Lower lobe of right lung (tissue), 2 donors: ENCODE measurements around the gene PELO. TPM values are rescaled to one million over a fixed set of nuclear protein-coding genes. Genes with fewer than 3 reads are reported as not detected.
A peak's percentile ranks its signal among the peaks of the same experiment; 100 is the strongest.

Source experiments
- ATAC-seq, 2 donors: fragments of 200-7000 bp; cut with Tn5 transposase; one replicate each; pipeline ENCODE4 v1.9.1; 2020 to 2022; ENCODE audit warnings: mild to moderate bottlenecking in 2 of 2, moderate library complexity in 2 of 2
- DNase-seq: peaks from one replicate; pipeline ENCODE4 v3.0.0-alpha.2; 2020
- H3K27ac ChIP-seq: fragments of 200-600 bp; one replicate; pipeline ENCODE4 v1.8.0; 2022
- H3K27me3 ChIP-seq: fragments of 200-600 bp; one replicate; pipeline ENCODE4 v1.8.0; 2022; ENCODE audit warnings: low read depth
- H3K36me3 ChIP-seq: fragments of 200-600 bp; one replicate; pipeline ENCODE4 v1.8.0; 2022; ENCODE audit warnings: mild to moderate bottlenecking
- H3K4me1 ChIP-seq: fragments of 200-600 bp; one replicate; pipeline ENCODE4 v1.8.0; 2022
- H3K4me3 ChIP-seq: fragments of 200-600 bp; one replicate; pipeline ENCODE4 v1.8.0; 2022; ENCODE audit warnings: mild to moderate bottlenecking
- H3K9me3 ChIP-seq: fragments of 200-600 bp; one replicate; pipeline ENCODE4 v1.8.0; 2022
- intact Hi-C: fragments of 100-400 bp; cut with DNase I; formaldehyde crosslinking; loops from one replicate; pipeline ENCODE4 v1.11.0; 2022
- total RNA-seq: library from RNA; stranded (reverse); fragmentation: NEBNext Ultra II Directional; extraction: Animal tissue kit (Norgen Biotek cat#: 25700); gene quantifications from one replicate; pipeline ENCODE4 v1.2.1, GENCODE V29; 2021
- TF ChIP-seq, protein P1 (sequence below): fragments of 200-600 bp; IDR thresholded peaks from one replicate; pipeline ENCODE4 v1.8.0; 2022; ENCODE audit warnings: antibody characterized with exemption, mild to moderate bottlenecking
- donor health status: DM: no; HTN: yes; CAD: no; lungs with severe emphysema.

Gene PELO
- total RNA-seq, 1 donor from 2014 or later: 31.5 TPM

DNA sequence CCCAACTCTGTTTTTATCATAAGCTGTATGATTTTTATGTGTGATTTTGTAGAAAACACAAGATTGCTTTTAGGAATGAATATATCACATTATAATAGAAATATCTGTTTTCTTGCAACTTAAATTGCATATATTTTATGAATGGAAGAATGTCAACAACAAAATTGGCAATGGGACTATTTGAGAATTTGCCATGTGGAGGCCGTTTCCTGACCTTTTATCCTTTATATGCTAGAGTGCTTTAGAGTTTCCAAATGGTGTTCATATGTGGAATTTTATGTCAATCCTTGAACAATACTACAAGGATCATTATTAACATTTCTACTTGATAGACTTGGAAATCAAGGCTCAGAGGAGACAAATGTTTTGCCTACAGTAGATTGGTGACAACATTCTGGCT lies 34.2 kb downstream of the PELO start:
- Histone ChIP-seq H3K36me3 (no peaks in the 10 kb centered on the region), H3K27me3 (no peaks in the 10 kb centered on the region), H3K4me3 (no peak overlapping the region), H3K9me3 (no peaks in the 10 kb centered on the region), H3K4me1 (peaks cover 6% of the 10 kb centered on the region), H3K27ac (no peak overlapping the region)
- no peak for ATAC-seq
- intact Hi-C loops: no loop called here
- TF ChIP-seq, protein P1, sequence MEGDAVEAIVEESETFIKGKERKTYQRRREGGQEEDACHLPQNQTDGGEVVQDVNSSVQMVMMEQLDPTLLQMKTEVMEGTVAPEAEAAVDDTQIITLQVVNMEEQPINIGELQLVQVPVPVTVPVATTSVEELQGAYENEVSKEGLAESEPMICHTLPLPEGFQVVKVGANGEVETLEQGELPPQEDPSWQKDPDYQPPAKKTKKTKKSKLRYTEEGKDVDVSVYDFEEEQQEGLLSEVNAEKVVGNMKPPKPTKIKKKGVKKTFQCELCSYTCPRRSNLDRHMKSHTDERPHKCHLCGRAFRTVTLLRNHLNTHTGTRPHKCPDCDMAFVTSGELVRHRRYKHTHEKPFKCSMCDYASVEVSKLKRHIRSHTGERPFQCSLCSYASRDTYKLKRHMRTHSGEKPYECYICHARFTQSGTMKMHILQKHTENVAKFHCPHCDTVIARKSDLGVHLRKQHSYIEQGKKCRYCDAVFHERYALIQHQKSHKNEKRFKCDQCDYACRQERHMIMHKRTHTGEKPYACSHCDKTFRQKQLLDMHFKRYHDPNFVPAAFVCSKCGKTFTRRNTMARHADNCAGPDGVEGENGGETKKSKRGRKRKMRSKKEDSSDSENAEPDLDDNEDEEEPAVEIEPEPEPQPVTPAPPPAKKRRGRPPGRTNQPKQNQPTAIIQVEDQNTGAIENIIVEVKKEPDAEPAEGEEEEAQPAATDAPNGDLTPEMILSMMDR: no peak
- no peak for DNase-seq

GRCh38 chr5:52822437-52822836 lies 34.7 kb downstream of the PELO start:
- no peak overlapping the region for H3K4me3 ChIP-seq
- H3K27ac ChIP-seq: no peak overlapping the region
- peaks cover 6% of the 10 kb centered on the region for H3K4me1 ChIP-seq
- no peaks in the 10 kb centered on the region for H3K27me3 ChIP-seq
- DNase-seq (no peak), ATAC-seq (peak; percentile 51 to 59)
- no peaks in the 10 kb centered on the region for H3K9me3 ChIP-seq
- intact Hi-C loops: no loop called here
- no peaks in the 10 kb centered on the region for H3K36me3 ChIP-seq
- TF ChIP-seq, protein P1: no peak

- Histone ChIP-seq H3K36me3 (no peaks in the 10 kb centered on the region), H3K4me3 (no peak overlapping the region), H3K27me3 (no peaks in the 10 kb centered on the region), H3K27ac (no peak overlapping the region), H3K4me1 (peaks cover 6% of the 10 kb centered on the region), H3K9me3 (no peaks in the 10 kb centered on the region)
- TF ChIP-seq, protein P1: no peak
- DNase-seq: no peak
- ATAC-seq: no peak
- intact Hi-C loops: no loop called here
These were observed 37.1 kb downstream of the PELO start for GRCh38 chr5:52824827-52825226.

- no peaks in the 10 kb centered on the region for H3K27me3 ChIP-seq
- H3K36me3 ChIP-seq: no peaks in the 10 kb centered on the region
- intact Hi-C loops: no loop called here
- no peak overlapping the region for H3K27ac ChIP-seq
- peaks cover 10% of the 10 kb centered on the region for H3K4me1 ChIP-seq
- TF ChIP-seq, protein P1: no peak
- H3K4me3 ChIP-seq: no peak overlapping the region
- DNase-seq (no peak), ATAC-seq (no peak)
- H3K9me3 ChIP-seq: no peaks in the 10 kb centered on the region
These were observed 38.1 kb downstream of the PELO start for GRCh38 chr5:52825826-52826225.

DNA sequence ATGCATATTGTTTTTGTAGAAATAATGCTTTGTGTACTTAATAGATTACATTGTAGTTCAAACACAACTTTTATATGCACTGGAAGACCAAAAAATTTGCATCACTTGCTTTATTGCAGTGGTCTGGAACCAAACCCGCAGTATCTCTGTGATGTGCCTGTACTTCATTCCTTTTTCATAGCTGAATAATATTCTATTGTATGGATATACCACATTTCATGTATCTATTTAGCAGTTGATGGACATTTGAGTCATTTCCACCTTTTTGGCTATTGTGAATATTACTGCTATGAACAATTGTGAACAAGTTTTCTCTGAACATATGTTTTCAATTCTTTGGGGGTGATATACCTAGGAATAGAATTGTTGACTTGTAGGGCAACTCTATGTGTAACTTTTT lies 40.1 kb downstream of the PELO start:
- Histone ChIP-seq H3K4me1 (peaks cover 4% of the 10 kb centered on the region), H3K9me3 (no peaks in the 10 kb centered on the region), H3K27ac (no peak overlapping the region), H3K27me3 (no peaks in the 10 kb centered on the region), H3K36me3 (no peaks in the 10 kb centered on the region), H3K4me3 (no peak overlapping the region)
- intact Hi-C loops: no loop called here
- ATAC-seq: no peak
- TF ChIP-seq, protein P1: no peak
- DNase-seq: no peak

- ATAC-seq: no peak
- TF ChIP-seq, protein P1: no peak
- intact Hi-C loops: no loop called here
These were observed 41.9 kb downstream of the PELO start for GRCh38 chr5:52829664-52830063.

More at GRCh38 chr5:52829664-52830063, 41.9 kb downstream of the PELO start:
- Histone ChIP-seq H3K27ac (no peak overlapping the region), H3K4me1 (peaks cover 4% of the 10 kb centered on the region), H3K4me3 (no peak overlapping the region), H3K9me3 (no peaks in the 10 kb centered on the region), H3K27me3 (no peaks in the 10 kb centered on the region), H3K36me3 (no peaks in the 10 kb centered on the region)
- DNase-seq: no peak
